H7 (cell line): ENCODE measurements around the gene CERK. TPM values are rescaled to one million over a fixed set of nuclear protein-coding genes. Genes with fewer than 3 reads are reported as not detected.

Experiments
- DNase-seq: peaks from one replicate; pipeline ENCODE4 v3.0.0; 2012
- H3K27me3 ChIP-seq: 2 replicates; pipeline ENCODE4 v1.6.0; 2011; ENCODE audit warnings: mild to moderate bottlenecking, low read length; ENCODE audit not compliant: control insufficient read depth, insufficient read depth
- H3K36me3 ChIP-seq: replicated peaks from 2 replicates; pipeline ENCODE4 v1.5.1; 2011; ENCODE audit warnings: low read length; ENCODE audit not compliant: control insufficient read depth, insufficient read depth
- H3K4me3 ChIP-seq: 2 replicates; pipeline ENCODE4 v1.5.1; 2011; ENCODE audit warnings: low read depth, mild to moderate bottlenecking, control low read depth, low read length, moderate library complexity; ENCODE audit not compliant: insufficient read depth
- total RNA-seq: library from RNA; depleted of rRNA; stranded (reverse); fragments of >200 nt; shearing (Covaris generic); gene quantifications from 2 replicates; pipeline ENCODE4 v1.2.3, GENCODE V29; 2014

Gene CERK
- total RNA-seq, 1 experiment from 2014 or later: 54.8 TPM

GRCh38 chr22:46659791-46660186 is 78.3 kb downstream of the CERK start:
- no peaks in the 10 kb centered on the region for H3K27me3 ChIP-seq
- no peak for DNase-seq
- H3K4me3 ChIP-seq: no peak overlapping the region
- H3K36me3 ChIP-seq: no peaks in the 10 kb centered on the region

GRCh38 chr22:46659059-46659790 is 78.8 kb downstream of the CERK start:
- no peaks in the 10 kb centered on the region for H3K36me3 ChIP-seq
- H3K27me3 ChIP-seq: no peaks in the 10 kb centered on the region
- no peak for DNase-seq
- H3K4me3 ChIP-seq: no peak overlapping the region

- no peaks in the 10 kb centered on the region; the same call in 1 of the 2 replicates for H3K36me3 ChIP-seq
- no peak overlapping the region for H3K4me3 ChIP-seq
- no peaks in the 10 kb centered on the region for H3K27me3 ChIP-seq
- DNase-seq: no peak
These were observed 79.8 kb downstream of the CERK start for GRCh38 chr22:46657996-46658947.

- H3K4me3 ChIP-seq: no peak overlapping the region
- no peaks in the 10 kb centered on the region; the same call in 1 of the 2 replicates for H3K36me3 ChIP-seq
- no peak for DNase-seq
- H3K27me3 ChIP-seq: no peaks in the 10 kb centered on the region
These were observed 80.4 kb downstream of the CERK start for GRCh38 chr22:46657655-46657953.

- H3K4me3 ChIP-seq: no peak overlapping the region
- H3K27me3 ChIP-seq: no peaks in the 10 kb centered on the region
- no peak for DNase-seq
- H3K36me3 ChIP-seq: no peaks in the 10 kb centered on the region; the same call in 1 of the 2 replicates
These were observed 81.0 kb downstream of the CERK start for GRCh38 chr22:46656856-46657654.

GRCh38 chr22:46655861-46656608 is 82.0 kb downstream of the CERK start:
- H3K27me3 ChIP-seq: no peaks in the 10 kb centered on the region
- DNase-seq: no peak
- H3K4me3 ChIP-seq: no peak overlapping the region
- H3K36me3 ChIP-seq: no peaks in the 10 kb centered on the region; the same call in 1 of the 2 replicates

- Histone ChIP-seq H3K36me3 (no peaks in the 10 kb centered on the region; the same call in 1 of the 2 replicates), H3K4me3 (no peak overlapping the region), H3K27me3 (no peaks in the 10 kb centered on the region)
- no peak for DNase-seq
These were observed 83.0 kb downstream of the CERK start for GRCh38 chr22:46654927-46655595.

GRCh38 chr22:46654426-46654825 is 83.6 kb downstream of the CERK start:
- no peak overlapping the region for H3K4me3 ChIP-seq
- no peaks in the 10 kb centered on the region; the same call in 1 of the 2 replicates for H3K36me3 ChIP-seq
- no peak for DNase-seq
- H3K27me3 ChIP-seq: no peaks in the 10 kb centered on the region

GRCh38 chr22:46653596-46653995 is 84.5 kb downstream of the CERK start:
- DNase-seq: no peak
- Histone ChIP-seq H3K27me3 (no peaks in the 10 kb centered on the region), H3K36me3 (no peaks in the 10 kb centered on the region; the same call in 1 of the 2 replicates), H3K4me3 (no peak overlapping the region)

- no peak for DNase-seq
- Histone ChIP-seq H3K4me3 (no peak overlapping the region), H3K36me3 (no peaks in the 10 kb centered on the region; the same call in 1 of the 2 replicates), H3K27me3 (no peaks in the 10 kb centered on the region)
These were observed 85.2 kb downstream of the CERK start for GRCh38 chr22:46652847-46653331.

GRCh38 chr22:46652081-46652846 is 85.8 kb downstream of the CERK start:
- DNase-seq: no peak
- Histone ChIP-seq H3K36me3 (no peaks in the 10 kb centered on the region; the same call in 1 of the 2 replicates), H3K4me3 (no peak overlapping the region), H3K27me3 (no peaks in the 10 kb centered on the region)

- no peaks in the 10 kb centered on the region; the same call in 1 of the 2 replicates for H3K36me3 ChIP-seq
- DNase-seq: no peak
These were observed 86.7 kb downstream of the CERK start for GRCh38 chr22:46651316-46651715.

More at GRCh38 chr22:46651316-46651715, 86.7 kb downstream of the CERK start:
- Histone ChIP-seq H3K4me3 (no peak overlapping the region), H3K27me3 (no peaks in the 10 kb centered on the region)
